Stimulated activated memory B cell treated with anti-CD40 and anti-IgM and Interleukin-4, amounts not matched to agents 10 μg/mL and 1 μg/mL and 100 μg/mL, for 72 hours (primary cell): ENCODE results near the gene LIG4.

ENCODE experiments used
- ATAC-seq: fragments of 150-1000 bp; cut with Tn5 transposase; 2 replicates; pipeline ENCODE4 v1.10.0; 2021
- H3K27ac Mint-ChIP-seq: one replicate; pipeline ENCODE4 v1.8.0; 2022; ENCODE audit warnings: mild to moderate bottlenecking, mixed read lengths
- H3K27me3 Mint-ChIP-seq: one replicate; pipeline ENCODE4 v1.8.0; 2022; ENCODE audit warnings: mixed read lengths
- H3K36me3 Mint-ChIP-seq: one replicate; pipeline ENCODE4 v1.8.0; 2022; ENCODE audit warnings: mixed read lengths
- H3K4me1 Mint-ChIP-seq: one replicate; pipeline ENCODE4 v1.8.0; 2022; ENCODE audit warnings: mixed read lengths
- H3K4me3 Mint-ChIP-seq: one replicate; pipeline ENCODE4 v1.8.0; 2022; ENCODE audit warnings: mild to moderate bottlenecking, moderate library complexity, mixed read lengths
- H3K9me3 Mint-ChIP-seq: one replicate; pipeline ENCODE4 v1.8.0; 2022; ENCODE audit warnings: mixed read lengths

Gene LIG4

DNA sequence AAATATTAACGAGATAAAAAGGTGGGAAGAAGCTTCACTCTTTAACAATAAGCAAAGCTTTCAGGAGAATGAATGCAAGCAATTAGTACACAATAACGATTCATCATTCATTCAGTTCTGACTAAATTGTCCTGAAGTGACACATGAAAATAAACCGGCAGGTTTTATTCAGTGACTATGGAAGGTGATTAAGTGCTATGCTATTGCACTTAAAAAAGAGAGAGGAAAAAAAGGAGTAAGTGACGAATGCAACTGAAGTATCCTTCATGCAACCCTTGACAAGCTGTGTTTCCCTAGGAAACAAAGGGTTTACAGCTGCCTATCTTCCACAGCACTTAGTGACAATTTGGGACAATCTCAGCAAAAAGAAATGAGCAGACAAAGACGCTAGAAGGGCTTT, 1.4 kb downstream of the LIG4 start:
- no peak for ATAC-seq
- no peaks in the 10 kb centered on the region for H3K27me3 Mint-ChIP-seq
- peak overlapping the region; percentile 94 for H3K4me3 Mint-ChIP-seq
- H3K36me3 Mint-ChIP-seq: peaks cover 28% of the 10 kb centered on the region
- peaks cover 5% of the 10 kb centered on the region for H3K9me3 Mint-ChIP-seq
- H3K27ac Mint-ChIP-seq: peak overlapping the region; percentile 88
- peaks cover 42% of the 10 kb centered on the region for H3K4me1 Mint-ChIP-seq

- Mint-ChIP-seq H3K4me3 (no peak overlapping the region), H3K4me1 (peaks cover 41% of the 10 kb centered on the region), H3K36me3 (peaks cover 35% of the 10 kb centered on the region), H3K9me3 (peaks cover 8% of the 10 kb centered on the region), H3K27ac (no peak overlapping the region), H3K27me3 (no peaks in the 10 kb centered on the region)
- no peak for ATAC-seq
Observed at GRCh38 chr13:108212886-108213285, 2.5 kb downstream of the LIG4 start.

DNA sequence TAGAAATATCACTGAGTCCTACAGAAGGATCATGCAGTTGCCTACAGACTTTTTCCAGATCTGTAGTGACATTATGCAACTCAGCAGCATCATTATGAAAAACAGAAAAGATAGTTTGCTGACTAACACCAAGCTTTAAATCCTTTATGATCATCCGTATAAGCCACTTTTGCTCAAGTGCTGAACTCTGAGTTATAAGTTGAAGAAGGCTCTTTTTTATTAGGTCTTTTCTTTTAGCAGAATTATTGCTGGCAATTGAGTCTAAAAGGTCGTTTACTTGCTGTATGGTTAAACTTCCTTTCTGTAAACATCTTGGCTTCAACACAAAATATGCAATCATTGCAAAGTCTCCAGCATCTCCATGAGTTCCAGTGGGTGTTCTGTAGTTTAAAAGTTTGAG, 4.8 kb downstream of the LIG4 start:
- H3K9me3 Mint-ChIP-seq: peaks cover 8% of the 10 kb centered on the region
- H3K4me3 Mint-ChIP-seq: no peak overlapping the region
- no peak for ATAC-seq
- H3K36me3 Mint-ChIP-seq: peaks cover 41% of the 10 kb centered on the region
- H3K27ac Mint-ChIP-seq: no peak overlapping the region
- peaks cover 27% of the 10 kb centered on the region for H3K4me1 Mint-ChIP-seq
- no peaks in the 10 kb centered on the region for H3K27me3 Mint-ChIP-seq

- H3K4me1 Mint-ChIP-seq: peaks cover 6% of the 10 kb centered on the region
- no peak overlapping the region for H3K27ac Mint-ChIP-seq
- ATAC-seq: no peak
- H3K9me3 Mint-ChIP-seq: peaks cover 9% of the 10 kb centered on the region
- H3K27me3 Mint-ChIP-seq: no peaks in the 10 kb centered on the region
- peaks cover under 1% of the 10 kb centered on the region for H3K36me3 Mint-ChIP-seq
- no peak overlapping the region for H3K4me3 Mint-ChIP-seq
Observed at GRCh38 chr13:108200781-108201398, 14.4 kb downstream of the LIG4 start.

- H3K36me3 Mint-ChIP-seq: peaks cover 17% of the 10 kb centered on the region
- no peak overlapping the region for H3K27ac Mint-ChIP-seq
- H3K4me3 Mint-ChIP-seq: no peak overlapping the region
- no peak for ATAC-seq
- H3K27me3 Mint-ChIP-seq: no peaks in the 10 kb centered on the region
- H3K9me3 Mint-ChIP-seq: peaks cover 32% of the 10 kb centered on the region
- H3K4me1 Mint-ChIP-seq: no peaks in the 10 kb centered on the region
Observed at GRCh38 chr13:108195861-108196260, 19.5 kb downstream of the LIG4 start.

GRCh38 chr13:108195146-108195545, 20.2 kb downstream of the LIG4 start:
- no peak for ATAC-seq
- no peak overlapping the region for H3K4me3 Mint-ChIP-seq
- H3K36me3 Mint-ChIP-seq: peaks cover 23% of the 10 kb centered on the region
- H3K9me3 Mint-ChIP-seq: peaks cover 33% of the 10 kb centered on the region
- no peak overlapping the region for H3K27ac Mint-ChIP-seq
- H3K4me1 Mint-ChIP-seq: no peaks in the 10 kb centered on the region
- H3K27me3 Mint-ChIP-seq: no peaks in the 10 kb centered on the region

DNA sequence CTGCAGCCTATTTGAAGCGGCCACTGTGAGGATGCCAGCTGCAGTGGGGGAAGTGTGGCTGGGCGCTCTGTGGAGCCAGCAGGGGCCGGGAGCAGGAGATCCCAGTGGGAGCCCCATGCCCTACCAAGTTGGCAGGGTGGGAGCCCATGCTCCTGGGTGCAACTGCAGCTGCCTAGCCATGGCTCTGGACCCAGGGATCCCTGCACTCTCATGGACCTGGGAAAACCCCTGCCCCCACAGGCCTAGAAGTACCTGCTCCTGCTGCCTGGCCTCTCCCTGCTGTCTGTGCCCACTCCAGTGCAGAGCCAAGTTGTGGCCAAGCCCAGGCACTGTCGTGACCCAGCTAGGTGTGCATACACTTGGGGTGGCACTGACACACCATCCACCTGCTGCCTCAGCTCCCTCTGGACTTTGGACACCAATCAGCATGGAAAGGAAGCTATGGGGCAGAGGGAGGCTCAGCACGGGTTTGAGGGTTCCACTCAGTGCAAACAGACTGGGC, 20.9 kb downstream of the LIG4 start:
- no peaks in the 10 kb centered on the region for H3K27me3 Mint-ChIP-seq
- H3K9me3 Mint-ChIP-seq: peaks cover 31% of the 10 kb centered on the region
- no peaks in the 10 kb centered on the region for H3K4me1 Mint-ChIP-seq
- ATAC-seq: no peak
- peaks cover 23% of the 10 kb centered on the region for H3K36me3 Mint-ChIP-seq
- no peak overlapping the region for H3K4me3 Mint-ChIP-seq
- H3K27ac Mint-ChIP-seq: no peak overlapping the region

DNA sequence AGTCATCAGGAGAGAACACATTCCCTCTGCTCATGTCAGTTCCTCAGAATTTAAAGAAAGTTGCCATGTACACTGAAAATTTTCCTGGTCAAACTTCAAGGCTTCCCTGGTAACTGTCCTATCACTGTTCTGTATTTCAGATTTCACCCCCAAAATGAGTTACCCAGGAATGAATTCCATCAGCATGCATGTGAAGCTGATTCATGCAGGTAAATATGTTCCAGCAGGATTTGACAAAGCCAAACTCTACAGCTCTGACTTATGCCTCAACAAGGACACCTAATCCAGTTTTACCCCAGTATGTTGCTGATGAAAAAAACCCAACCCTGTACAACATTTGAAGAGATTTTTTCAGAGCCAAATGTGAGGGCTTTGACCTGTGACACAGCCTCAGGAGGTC, 21.5 kb downstream of the LIG4 start:
- H3K4me1 Mint-ChIP-seq: no peaks in the 10 kb centered on the region

DNA sequence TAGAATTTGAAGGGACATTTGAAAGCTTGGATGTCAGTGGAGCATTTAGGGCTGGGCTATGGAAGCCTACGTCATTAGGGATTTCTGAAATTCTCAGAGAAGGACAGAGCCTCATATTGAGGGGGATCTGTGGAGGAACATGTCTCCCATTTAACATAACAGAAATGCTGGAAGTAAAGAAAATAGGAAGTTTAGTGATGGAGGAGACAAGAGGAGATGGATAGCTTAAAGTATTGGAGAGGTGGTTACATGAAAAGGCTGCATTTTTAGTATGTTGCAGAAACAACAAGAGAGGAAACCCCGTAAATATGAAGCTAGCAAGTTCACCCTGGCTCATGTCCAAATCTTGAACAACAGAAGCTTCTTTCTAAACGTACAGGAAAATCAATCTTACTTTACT, 24.4 kb downstream of the LIG4 start:
- Mint-ChIP-seq H3K27me3 (no peaks in the 10 kb centered on the region), H3K9me3 (peaks cover 24% of the 10 kb centered on the region), H3K4me3 (no peak overlapping the region), H3K27ac (no peak overlapping the region), H3K36me3 (peaks cover 23% of the 10 kb centered on the region), H3K4me1 (no peaks in the 10 kb centered on the region)
- ATAC-seq: no peak

More for the DNA sequence above, 21.5 kb downstream of the LIG4 start:
- Mint-ChIP-seq H3K27ac (no peak overlapping the region), H3K27me3 (no peaks in the 10 kb centered on the region), H3K36me3 (peaks cover 23% of the 10 kb centered on the region), H3K4me3 (no peak overlapping the region), H3K9me3 (peaks cover 28% of the 10 kb centered on the region)
- ATAC-seq: no peak

DNA sequence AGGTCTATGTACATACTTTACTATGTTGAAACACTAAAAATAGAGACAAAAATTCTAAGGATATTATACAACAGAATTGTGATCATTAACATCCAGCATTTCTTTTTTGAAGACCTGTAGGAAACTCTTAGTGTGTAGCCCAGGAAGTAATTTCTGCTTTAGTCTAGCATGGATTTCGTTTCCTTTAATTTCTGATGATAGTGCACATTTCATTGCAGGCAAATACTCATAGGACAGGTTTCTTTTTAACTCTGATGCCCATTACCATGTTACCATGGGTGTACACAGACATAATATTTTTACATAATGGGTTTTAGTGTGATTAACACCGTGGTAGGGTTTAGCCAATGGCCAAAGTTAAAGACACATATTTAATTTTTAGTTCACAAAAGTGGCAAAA, 27.1 kb downstream of the LIG4 start:
- H3K27me3 Mint-ChIP-seq: no peaks in the 10 kb centered on the region
- no peak overlapping the region for H3K27ac Mint-ChIP-seq
- peaks cover 17% of the 10 kb centered on the region for H3K4me1 Mint-ChIP-seq
- peaks cover 14% of the 10 kb centered on the region for H3K36me3 Mint-ChIP-seq
- no peak for ATAC-seq
- peaks cover 9% of the 10 kb centered on the region for H3K9me3 Mint-ChIP-seq
- H3K4me3 Mint-ChIP-seq: no peak overlapping the region

- H3K4me3 Mint-ChIP-seq: no peak overlapping the region
- no peaks in the 10 kb centered on the region for H3K27me3 Mint-ChIP-seq
- H3K36me3 Mint-ChIP-seq: no peaks in the 10 kb centered on the region
- peak overlapping the region; percentile 75 for H3K27ac Mint-ChIP-seq
- no peaks in the 10 kb centered on the region for H3K9me3 Mint-ChIP-seq
- H3K4me1 Mint-ChIP-seq: peaks cover 20% of the 10 kb centered on the region
- ATAC-seq: no peak
Observed at GRCh38 chr13:108185223-108185622, 30.1 kb downstream of the LIG4 start.

DNA sequence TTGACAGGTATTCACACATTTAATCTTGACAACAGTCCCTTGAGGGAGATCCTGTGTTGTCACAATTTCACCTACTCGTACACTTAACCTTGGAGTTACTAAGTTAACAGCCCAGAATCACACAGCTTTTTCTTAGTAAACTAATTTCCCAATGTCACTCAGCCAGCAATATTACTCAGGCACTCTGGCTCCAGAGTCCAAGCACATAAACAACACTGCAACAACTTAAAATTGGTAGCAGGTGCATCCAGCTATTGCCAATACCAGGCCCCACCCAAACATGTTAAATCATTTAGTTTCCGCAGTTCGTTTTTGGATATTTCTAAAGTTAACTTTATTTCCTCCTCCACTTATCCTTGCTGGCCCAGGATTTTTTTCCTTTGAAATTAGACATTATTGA, 32.7 kb downstream of the LIG4 start:
- no peaks in the 10 kb centered on the region for H3K27me3 Mint-ChIP-seq
- H3K4me3 Mint-ChIP-seq: no peak overlapping the region
- no peak for ATAC-seq
- H3K4me1 Mint-ChIP-seq: peaks cover 20% of the 10 kb centered on the region
- H3K27ac Mint-ChIP-seq: no peak overlapping the region
- no peaks in the 10 kb centered on the region for H3K36me3 Mint-ChIP-seq
- no peaks in the 10 kb centered on the region for H3K9me3 Mint-ChIP-seq

DNA sequence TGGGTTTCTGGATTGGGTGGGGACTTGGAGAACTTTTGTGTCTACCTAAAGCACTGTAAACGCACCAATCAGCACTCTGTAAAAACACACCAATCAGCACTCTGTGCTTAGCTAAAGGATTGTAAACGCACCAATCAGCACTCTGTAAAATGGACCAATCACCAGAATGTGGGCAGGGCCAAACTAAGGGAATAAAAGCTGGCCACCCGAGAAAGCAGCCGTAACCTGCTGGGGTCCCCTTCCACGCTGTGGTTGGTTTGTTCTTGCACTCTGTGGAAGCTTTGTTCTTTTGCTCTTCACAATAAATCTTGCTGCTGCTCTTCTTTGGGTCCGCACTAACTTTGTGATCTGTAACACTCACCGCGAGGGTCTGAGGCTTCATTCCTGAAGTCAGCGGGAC, 37.3 kb downstream of the LIG4 start:
- ATAC-seq: no peak
- H3K27me3 Mint-ChIP-seq: no peaks in the 10 kb centered on the region
- no peaks in the 10 kb centered on the region for H3K36me3 Mint-ChIP-seq
- H3K4me1 Mint-ChIP-seq: peaks cover 2% of the 10 kb centered on the region
- H3K9me3 Mint-ChIP-seq: peaks cover 6% of the 10 kb centered on the region
- H3K27ac Mint-ChIP-seq: no peak overlapping the region
- no peak overlapping the region for H3K4me3 Mint-ChIP-seq

- H3K27ac Mint-ChIP-seq: no peak overlapping the region
- no peaks in the 10 kb centered on the region for H3K36me3 Mint-ChIP-seq
- H3K4me1 Mint-ChIP-seq: no peaks in the 10 kb centered on the region
- no peak overlapping the region for H3K4me3 Mint-ChIP-seq
- H3K9me3 Mint-ChIP-seq: peaks cover 6% of the 10 kb centered on the region
- H3K27me3 Mint-ChIP-seq: no peaks in the 10 kb centered on the region
- no peak for ATAC-seq
Observed at GRCh38 chr13:108176685-108177274, 38.6 kb downstream of the LIG4 start.

DNA sequence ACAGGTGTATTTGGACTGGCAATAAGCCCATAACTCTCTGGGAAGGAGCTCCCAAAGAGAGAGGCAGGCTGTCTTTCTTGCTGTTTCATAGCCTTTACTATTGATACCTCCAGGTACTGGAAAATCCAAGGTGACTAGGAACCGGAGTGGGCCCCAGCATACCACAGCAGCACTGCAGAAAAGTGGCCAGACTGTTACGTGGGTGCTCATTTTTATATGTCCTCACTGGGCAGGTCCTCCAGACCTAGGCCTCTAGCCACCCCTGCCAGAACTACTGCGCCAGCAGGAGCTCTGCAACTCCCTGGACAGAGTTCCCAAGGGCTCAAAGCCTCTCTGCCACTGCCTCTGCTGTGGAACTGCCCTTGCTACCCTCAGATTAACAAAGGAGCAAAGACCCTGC, 46.4 kb downstream of the LIG4 start:
- no peaks in the 10 kb centered on the region for H3K4me1 Mint-ChIP-seq
- H3K27me3 Mint-ChIP-seq: peaks cover 7% of the 10 kb centered on the region
- peaks cover 12% of the 10 kb centered on the region for H3K36me3 Mint-ChIP-seq
- H3K9me3 Mint-ChIP-seq: peaks cover 17% of the 10 kb centered on the region
- H3K4me3 Mint-ChIP-seq: no peak overlapping the region
- no peak for ATAC-seq
- no peak overlapping the region for H3K27ac Mint-ChIP-seq

- no peaks in the 10 kb centered on the region for H3K4me1 Mint-ChIP-seq
- H3K9me3 Mint-ChIP-seq: peaks cover 11% of the 10 kb centered on the region
- peaks cover 7% of the 10 kb centered on the region for H3K27me3 Mint-ChIP-seq
- no peak overlapping the region for H3K27ac Mint-ChIP-seq
- no peak overlapping the region for H3K4me3 Mint-ChIP-seq
- peaks cover 5% of the 10 kb centered on the region for H3K36me3 Mint-ChIP-seq
- ATAC-seq: no peak
Observed at GRCh38 chr13:108166078-108166477, 49.3 kb downstream of the LIG4 start.
